Ishikawa (cell line): ENCODE data around the gene ADAMTS20.

Experiments
- CEBPB ChIP-seq: IDR thresholded peaks from 2 replicates; pipeline ENCODE4 v1.6.1; 2012
- CREB1 ChIP-seq: IDR thresholded peaks from 2 replicates; pipeline ENCODE4 v1.6.1; 2012; ENCODE audit warnings: low read depth
- EP300 ChIP-seq: IDR thresholded peaks from 2 replicates; pipeline ENCODE4 v1.6.1; 2012; ENCODE audit warnings: borderline replicate concordance
- FOXM1 ChIP-seq: IDR thresholded peaks from 2 replicates; pipeline ENCODE4 v1.6.1; 2012; ENCODE audit warnings: low read depth, borderline replicate concordance
- NFIC ChIP-seq: IDR thresholded peaks from 2 replicates; pipeline ENCODE4 v1.6.1; 2012
- RAD21 ChIP-seq: IDR thresholded peaks from 2 replicates; pipeline ENCODE4 v1.6.1; 2012; ENCODE audit warnings: low read depth
- TAF1 ChIP-seq: IDR thresholded peaks from 2 replicates; pipeline ENCODE4 v1.6.1; 2012; ENCODE audit warnings: low read depth, mild to moderate bottlenecking
- TCF12 ChIP-seq: IDR thresholded peaks from 2 replicates; pipeline ENCODE4 v1.6.1; 2012; ENCODE audit warnings: low read depth
- TEAD4 ChIP-seq: IDR thresholded peaks from 2 replicates; pipeline ENCODE4 v1.6.1; 2012
- YY1 ChIP-seq: IDR thresholded peaks from 2 replicates; pipeline ENCODE4 v1.6.1; 2012; ENCODE audit warnings: low read depth
- ZBTB7A ChIP-seq: IDR thresholded peaks from 2 replicates; pipeline ENCODE4 v1.6.1; 2012; ENCODE audit warnings: low read depth
- TF ChIP-seq, protein P1 (sequence below): IDR thresholded peaks from 2 replicates; pipeline ENCODE4 v1.6.1; 2012; ENCODE audit warnings: low read depth, mild to moderate bottlenecking
- TF ChIP-seq, protein P2 (sequence below): IDR thresholded peaks from 2 replicates; pipeline ENCODE4 v1.6.1; 2012

DNA sequence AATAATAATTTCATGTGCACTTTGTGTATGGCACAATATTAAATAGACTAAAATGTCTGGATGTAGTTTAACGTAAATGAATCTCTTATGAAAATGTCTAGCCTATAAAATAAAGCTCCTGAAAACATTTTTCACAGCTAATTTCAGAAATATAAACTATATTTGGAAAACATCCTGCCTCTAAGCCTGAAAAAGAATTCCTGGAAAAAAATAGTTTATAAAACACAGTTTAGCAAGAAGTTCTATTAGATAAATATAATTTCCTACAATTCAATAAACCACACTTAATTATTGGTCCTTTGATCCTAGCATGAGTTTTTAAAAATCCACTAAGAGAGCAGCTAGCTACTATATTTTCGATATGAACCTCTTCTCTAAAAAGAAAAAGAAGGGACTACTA lies 159.9 kb downstream of the ADAMTS20 start:
- TF ChIP-seq ZBTB7A (no peak), YY1 (no peak), EP300 (no peak), RAD21 (no peak), CREB1 (no peak), CEBPB (no peak), TAF1 (no peak), NFIC (no peak), FOXM1 (no peak), TCF12 (no peak), TEAD4 (no peak)
- TF ChIP-seq, protein P1, sequence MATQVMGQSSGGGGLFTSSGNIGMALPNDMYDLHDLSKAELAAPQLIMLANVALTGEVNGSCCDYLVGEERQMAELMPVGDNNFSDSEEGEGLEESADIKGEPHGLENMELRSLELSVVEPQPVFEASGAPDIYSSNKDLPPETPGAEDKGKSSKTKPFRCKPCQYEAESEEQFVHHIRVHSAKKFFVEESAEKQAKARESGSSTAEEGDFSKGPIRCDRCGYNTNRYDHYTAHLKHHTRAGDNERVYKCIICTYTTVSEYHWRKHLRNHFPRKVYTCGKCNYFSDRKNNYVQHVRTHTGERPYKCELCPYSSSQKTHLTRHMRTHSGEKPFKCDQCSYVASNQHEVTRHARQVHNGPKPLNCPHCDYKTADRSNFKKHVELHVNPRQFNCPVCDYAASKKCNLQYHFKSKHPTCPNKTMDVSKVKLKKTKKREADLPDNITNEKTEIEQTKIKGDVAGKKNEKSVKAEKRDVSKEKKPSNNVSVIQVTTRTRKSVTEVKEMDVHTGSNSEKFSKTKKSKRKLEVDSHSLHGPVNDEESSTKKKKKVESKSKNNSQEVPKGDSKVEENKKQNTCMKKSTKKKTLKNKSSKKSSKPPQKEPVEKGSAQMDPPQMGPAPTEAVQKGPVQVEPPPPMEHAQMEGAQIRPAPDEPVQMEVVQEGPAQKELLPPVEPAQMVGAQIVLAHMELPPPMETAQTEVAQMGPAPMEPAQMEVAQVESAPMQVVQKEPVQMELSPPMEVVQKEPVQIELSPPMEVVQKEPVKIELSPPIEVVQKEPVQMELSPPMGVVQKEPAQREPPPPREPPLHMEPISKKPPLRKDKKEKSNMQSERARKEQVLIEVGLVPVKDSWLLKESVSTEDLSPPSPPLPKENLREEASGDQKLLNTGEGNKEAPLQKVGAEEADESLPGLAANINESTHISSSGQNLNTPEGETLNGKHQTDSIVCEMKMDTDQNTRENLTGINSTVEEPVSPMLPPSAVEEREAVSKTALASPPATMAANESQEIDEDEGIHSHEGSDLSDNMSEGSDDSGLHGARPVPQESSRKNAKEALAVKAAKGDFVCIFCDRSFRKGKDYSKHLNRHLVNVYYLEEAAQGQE: no peak
- TF ChIP-seq, protein P2, sequence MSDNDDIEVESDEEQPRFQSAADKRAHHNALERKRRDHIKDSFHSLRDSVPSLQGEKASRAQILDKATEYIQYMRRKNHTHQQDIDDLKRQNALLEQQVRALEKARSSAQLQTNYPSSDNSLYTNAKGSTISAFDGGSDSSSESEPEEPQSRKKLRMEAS: no peak
